Effector memory CD4-positive, alpha-beta T cell (primary cell): ENCODE results near the gene IMMP2L.

Experiments used
- DNase-seq, 3 donors: peaks; one replicate each; pipeline ENCODE4 v3.0.0-alpha.2; 2020
- H3K27ac ChIP-seq: 2 replicates; pipeline ENCODE4 v1.7.0; 2013; ENCODE audit warnings: mild to moderate bottlenecking, low read length, moderate library complexity; ENCODE audit not compliant: insufficient read depth, poor library complexity, severe bottlenecking
- H3K27me3 ChIP-seq: replicated peaks from 2 replicates; pipeline ENCODE4 v1.7.0; 2013; ENCODE audit warnings: mild to moderate bottlenecking, low read length; ENCODE audit not compliant: insufficient read depth, control insufficient read depth, poor library complexity, severe bottlenecking
- H3K36me3 ChIP-seq: 2 replicates; pipeline ENCODE4 v1.7.0; 2013; ENCODE audit warnings: mild to moderate bottlenecking, low read length, moderate library complexity; ENCODE audit not compliant: control insufficient read depth, insufficient read depth
- H3K4me1 ChIP-seq: 2 replicates; pipeline ENCODE4 v1.7.0; 2013; ENCODE audit warnings: low read length, mild to moderate bottlenecking; ENCODE audit not compliant: control insufficient read depth, insufficient read depth, poor library complexity, severe bottlenecking
- H3K4me3 ChIP-seq: 2 replicates; pipeline ENCODE4 v1.7.0; 2013; ENCODE audit warnings: low read length, low read depth, mild to moderate bottlenecking; ENCODE audit not compliant: insufficient read depth, poor library complexity, severe bottlenecking
- H3K9me3 ChIP-seq: 2 replicates; pipeline ENCODE4 v1.7.0; 2013; ENCODE audit warnings: mild to moderate bottlenecking, low read length, moderate library complexity; ENCODE audit not compliant: control insufficient read depth

IMMP2L gene

GRCh38 chr7:111223802-111224253 lies 338.5 kb downstream of the IMMP2L start:
- Histone ChIP-seq H3K27ac (no peak overlapping the region), H3K36me3 (no peaks in the 10 kb centered on the region), H3K9me3 (no peaks in the 10 kb centered on the region), H3K27me3 (no peaks in the 10 kb centered on the region), H3K4me3 (no peak overlapping the region), H3K4me1 (no peaks in the 10 kb centered on the region)
- no peak for DNase-seq

GRCh38 chr7:111215550-111215949 lies 346.7 kb downstream of the IMMP2L start:
- DNase-seq, result no peak
- Histone ChIP-seq H3K36me3 (no peaks in the 10 kb centered on the region), H3K27ac (no peak overlapping the region), H3K4me1 (no peaks in the 10 kb centered on the region), H3K4me3 (no peak overlapping the region), H3K9me3 (no peaks in the 10 kb centered on the region), H3K27me3 (no peaks in the 10 kb centered on the region)

- DNase-seq, result no peak
- no peaks in the 10 kb centered on the region for H3K27me3 ChIP-seq
- no peaks in the 10 kb centered on the region for H3K4me1 ChIP-seq
- H3K36me3 ChIP-seq, result no peaks in the 10 kb centered on the region
- H3K4me3 ChIP-seq, result no peak overlapping the region
- H3K27ac ChIP-seq, result no peak overlapping the region
- H3K9me3 ChIP-seq, result no peaks in the 10 kb centered on the region
These were observed 349.3 kb downstream of the IMMP2L start for GRCh38 chr7:111212857-111213523.

GRCh38 chr7:111210996-111211395 lies 351.3 kb downstream of the IMMP2L start:
- H3K27ac ChIP-seq, result no peak overlapping the region
- no peak for DNase-seq
- H3K27me3 ChIP-seq, result no peaks in the 10 kb centered on the region
- no peaks in the 10 kb centered on the region for H3K4me1 ChIP-seq
- no peaks in the 10 kb centered on the region for H3K9me3 ChIP-seq
- H3K36me3 ChIP-seq, result no peaks in the 10 kb centered on the region
- no peak overlapping the region for H3K4me3 ChIP-seq

- H3K4me3 ChIP-seq, result no peak overlapping the region
- no peak for DNase-seq
- no peaks in the 10 kb centered on the region for H3K27me3 ChIP-seq
- no peaks in the 10 kb centered on the region for H3K4me1 ChIP-seq
- no peak overlapping the region for H3K27ac ChIP-seq
- no peaks in the 10 kb centered on the region for H3K36me3 ChIP-seq
- H3K9me3 ChIP-seq, result no peaks in the 10 kb centered on the region
These were observed 352.2 kb downstream of the IMMP2L start for GRCh38 chr7:111210043-111210442.

GRCh38 chr7:111205251-111205650 lies 357.0 kb downstream of the IMMP2L start:
- no peaks in the 10 kb centered on the region for H3K4me1 ChIP-seq
- no peaks in the 10 kb centered on the region for H3K27me3 ChIP-seq
- H3K36me3 ChIP-seq, result no peaks in the 10 kb centered on the region
- no peak overlapping the region for H3K4me3 ChIP-seq
- no peak overlapping the region for H3K27ac ChIP-seq
- no peak for DNase-seq
- no peaks in the 10 kb centered on the region for H3K9me3 ChIP-seq

GRCh38 chr7:111202321-111202720 lies 360.0 kb downstream of the IMMP2L start:
- DNase-seq, result no peak
- Histone ChIP-seq H3K4me1 (no peaks in the 10 kb centered on the region), H3K27me3 (no peaks in the 10 kb centered on the region), H3K27ac (no peak overlapping the region), H3K36me3 (no peaks in the 10 kb centered on the region), H3K4me3 (no peak overlapping the region), H3K9me3 (no peaks in the 10 kb centered on the region)

- Histone ChIP-seq H3K36me3 (no peaks in the 10 kb centered on the region), H3K4me3 (no peak overlapping the region), H3K4me1 (no peaks in the 10 kb centered on the region), H3K27ac (no peak overlapping the region), H3K27me3 (no peaks in the 10 kb centered on the region), H3K9me3 (no peaks in the 10 kb centered on the region)
- DNase-seq, result no peak
These were observed 362.6 kb downstream of the IMMP2L start for GRCh38 chr7:111199643-111200042.

GRCh38 chr7:111198255-111198654 lies 364.0 kb downstream of the IMMP2L start:
- no peaks in the 10 kb centered on the region for H3K27me3 ChIP-seq
- H3K36me3 ChIP-seq, result no peaks in the 10 kb centered on the region
- H3K4me1 ChIP-seq, result no peaks in the 10 kb centered on the region
- no peak for DNase-seq
- H3K4me3 ChIP-seq, result no peak overlapping the region
- H3K9me3 ChIP-seq, result no peaks in the 10 kb centered on the region
- H3K27ac ChIP-seq, result no peak overlapping the region

- no peak overlapping the region for H3K27ac ChIP-seq
- DNase-seq, result no peak
- H3K4me1 ChIP-seq, result no peaks in the 10 kb centered on the region
- no peaks in the 10 kb centered on the region for H3K27me3 ChIP-seq
- no peaks in the 10 kb centered on the region for H3K36me3 ChIP-seq
- no peak overlapping the region for H3K4me3 ChIP-seq
- no peaks in the 10 kb centered on the region for H3K9me3 ChIP-seq
These were observed 365.6 kb downstream of the IMMP2L start for GRCh38 chr7:111196655-111197054.
